ENCODE results near the gene PKD1.

The PKD1 gene

GRCh38 chr16:2135770-2136490, at the start of gene PKD1:
TSS of gene PKD1 (minus strand) at chr16:2135898. CDS start at chr16:2135689, 209 bp downstream.
- peak; percentile 39 for DNase-seq

- no peak for DNase-seq
Observed at GRCh38 chr16:2184962-2185361, 49.3 kb upstream of the PKD1 start.

GRCh38 chr16:2184346-2184745, 48.6 kb upstream of the PKD1 start:
- DNase-seq, result no peak

- DNase-seq, result no peak
Observed at GRCh38 chr16:2183671-2184070, 48.0 kb upstream of the PKD1 start.

- no peak for DNase-seq
Observed at GRCh38 chr16:2181952-2182351, 46.3 kb upstream of the PKD1 start.

GRCh38 chr16:2180962-2181923, 45.5 kb upstream of the PKD1 start:
- DNase-seq, result no peak

GRCh38 chr16:2180461-2180860, 44.8 kb upstream of the PKD1 start:
- DNase-seq, result no peak

- no peak for DNase-seq
Observed at GRCh38 chr16:2179576-2179975, 43.9 kb upstream of the PKD1 start.

GRCh38 chr16:2179107-2179501, 43.4 kb upstream of the PKD1 start:
- DNase-seq, result no peak

GRCh38 chr16:2178321-2179106, 42.8 kb upstream of the PKD1 start:
- DNase-seq, result no peak

GRCh38 chr16:2177561-2177960, 41.9 kb upstream of the PKD1 start:
- no peak for DNase-seq

- no peak for DNase-seq
Observed at GRCh38 chr16:2177101-2177500, 41.4 kb upstream of the PKD1 start.

GRCh38 chr16:2176047-2176446, 40.3 kb upstream of the PKD1 start:
- no peak for DNase-seq

- DNase-seq, result no peak
Observed at GRCh38 chr16:2175454-2175853, 39.8 kb upstream of the PKD1 start.

- no peak for DNase-seq
Observed at GRCh38 chr16:2174396-2175131, 38.9 kb upstream of the PKD1 start.

GRCh38 chr16:2173916-2174315, 38.2 kb upstream of the PKD1 start:
- no peak for DNase-seq

GRCh38 chr16:2173366-2173765, 37.7 kb upstream of the PKD1 start:
- DNase-seq, result no peak

- DNase-seq, result no peak
Observed at GRCh38 chr16:2172688-2173335, 37.1 kb upstream of the PKD1 start.

GRCh38 chr16:2171601-2172178, 36.0 kb upstream of the PKD1 start:
- DNase-seq, result no peak

GRCh38 chr16:2170587-2171435, 35.1 kb upstream of the PKD1 start:
- no peak for DNase-seq

GRCh38 chr16:2170080-2170479, 34.4 kb upstream of the PKD1 start:
- no peak for DNase-seq
